ENCODE measurements around the gene SLC13A3. TPM values are rescaled to one million over a fixed set of nuclear protein-coding genes. Genes with fewer than 3 reads are reported as not detected.

Gene SLC13A3
- total RNA-seq, 1 experiment from 2014 or later = 17.5 TPM

DNA sequence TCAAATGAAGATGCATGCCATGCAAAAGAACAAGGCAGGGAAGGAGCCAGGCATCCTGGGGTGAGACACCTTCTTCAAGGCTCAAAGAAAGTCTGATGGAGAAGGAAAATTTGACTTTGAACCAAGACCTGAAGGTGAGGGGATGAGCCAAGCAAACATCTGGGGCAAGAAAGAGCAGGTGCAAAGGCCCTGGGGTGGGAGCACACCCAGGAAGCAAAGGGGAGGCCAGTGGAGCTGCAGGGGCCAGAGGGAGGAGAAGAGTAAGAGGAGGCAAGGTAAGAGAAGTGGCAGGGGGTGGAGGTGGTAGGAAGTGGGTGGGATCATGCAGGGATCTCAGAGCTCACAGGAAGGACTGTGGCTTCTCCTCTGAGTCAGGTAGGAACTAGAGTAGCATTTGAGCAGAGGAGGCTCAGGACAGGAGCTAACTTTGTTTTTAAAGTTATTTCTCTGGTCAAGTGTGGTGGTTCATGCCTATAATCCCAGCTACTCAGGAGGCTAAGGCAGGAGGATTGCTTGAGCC is 49.6 kb downstream of the SLC13A3 start:
- Histone ChIP-seq H2AFZ (ENCODE audit: low read length) (no peak overlapping the region), H3K9me3 (ENCODE audit: control insufficient read depth, low read depth, low read length) (no peaks in the 10 kb centered on the region), H3K9ac (ENCODE audit: extremely low read depth, insufficient read length, low read length) (no peak overlapping the region), H3K79me1 (ENCODE audit: insufficient read depth, low read depth, low read length, poor library complexity, severe bottlenecking) (no peaks in the 10 kb centered on the region), H3T11ph (ENCODE audit: low read length) (no peak overlapping the region), H3K27ac (ENCODE audit: insufficient read length, low read depth, low read length) (no peak overlapping the region), H4K91ac (ENCODE audit: insufficient read length, low read depth, low read length) (no peak overlapping the region), H2BK20ac (ENCODE audit: low read depth, low read length, poor library complexity, severe bottlenecking) (no peak overlapping the region), H2BK12ac (ENCODE audit: insufficient read length, low read depth, low read length) (no peak overlapping the region), H3K79me2 (ENCODE audit: insufficient read depth, low read length) (no peaks in the 10 kb centered on the region), H2BK5ac (ENCODE audit: insufficient read length, low read length) (no peak overlapping the region), H3K23me2 (ENCODE audit: insufficient read length, low read depth, low read length, poor library complexity, severe bottlenecking) (no peaks in the 10 kb centered on the region), H4K8ac (replicated peaks; ENCODE audit: insufficient read length, low read depth, low read length) (no peak overlapping the region), H3K27me3 (ENCODE audit: insufficient read depth, low read length) (no peaks in the 10 kb centered on the region), H2BK15ac (ENCODE audit: low read depth, low read length) (no peak overlapping the region), H3K14ac (ENCODE audit: insufficient read depth, low read length) (no peak overlapping the region), H2BK120ac (ENCODE audit: low read depth, low read length, poor library complexity, severe bottlenecking) (no peak overlapping the region), H3K4me1 (ENCODE audit: insufficient read depth, low read length) (no peaks in the 10 kb centered on the region), H3K4me2 (ENCODE audit: insufficient read depth, insufficient read length, low read length) (no peak overlapping the region), H2AK5ac (ENCODE audit: insufficient read length, low read length) (no peak overlapping the region), H3K23ac (ENCODE audit: insufficient read length, low read depth, low read length) (no peak overlapping the region), H3K18ac (ENCODE audit: insufficient read length, low read depth, low read length) (no peak overlapping the region), H3K4ac (ENCODE audit: low read depth, low read length) (no peak overlapping the region), H3K56ac (ENCODE audit: insufficient read length, low read depth, low read length) (no peak overlapping the region), H4K5ac (ENCODE audit: insufficient read length, low read depth, low read length) (no peak overlapping the region), H4K20me1 (ENCODE audit: control insufficient read depth, insufficient read depth, insufficient read length) (no peaks in the 10 kb centered on the region)
- H3K4me1 Mint-ChIP-seq = peaks cover 3 to 4% of the 10 kb centered on the region in 2 experiments; a peak in 3 of 4 replicates
- H3K9me3 Mint-ChIP-seq = no peaks in the 10 kb centered on the region
- H3K4me3 Mint-ChIP-seq = no peak overlapping the region
- peaks cover 0 to 4% (median 0%) of the 10 kb centered on the region in 3 experiments; a peak in 1 of 7 replicates for H3K36me3 Mint-ChIP-seq (ENCODE audit: insufficient read depth in 1 of 3, low read depth in 3 of 3)
- DNase-seq = no peak
- no peaks in the 10 kb centered on the region; the same call in 1 of the 2 replicates for H3K27me3 Mint-ChIP-seq (ENCODE audit: low read depth)
- TF ChIP-seq, protein P1, sequence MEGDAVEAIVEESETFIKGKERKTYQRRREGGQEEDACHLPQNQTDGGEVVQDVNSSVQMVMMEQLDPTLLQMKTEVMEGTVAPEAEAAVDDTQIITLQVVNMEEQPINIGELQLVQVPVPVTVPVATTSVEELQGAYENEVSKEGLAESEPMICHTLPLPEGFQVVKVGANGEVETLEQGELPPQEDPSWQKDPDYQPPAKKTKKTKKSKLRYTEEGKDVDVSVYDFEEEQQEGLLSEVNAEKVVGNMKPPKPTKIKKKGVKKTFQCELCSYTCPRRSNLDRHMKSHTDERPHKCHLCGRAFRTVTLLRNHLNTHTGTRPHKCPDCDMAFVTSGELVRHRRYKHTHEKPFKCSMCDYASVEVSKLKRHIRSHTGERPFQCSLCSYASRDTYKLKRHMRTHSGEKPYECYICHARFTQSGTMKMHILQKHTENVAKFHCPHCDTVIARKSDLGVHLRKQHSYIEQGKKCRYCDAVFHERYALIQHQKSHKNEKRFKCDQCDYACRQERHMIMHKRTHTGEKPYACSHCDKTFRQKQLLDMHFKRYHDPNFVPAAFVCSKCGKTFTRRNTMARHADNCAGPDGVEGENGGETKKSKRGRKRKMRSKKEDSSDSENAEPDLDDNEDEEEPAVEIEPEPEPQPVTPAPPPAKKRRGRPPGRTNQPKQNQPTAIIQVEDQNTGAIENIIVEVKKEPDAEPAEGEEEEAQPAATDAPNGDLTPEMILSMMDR (conservative IDR thresholded peaks at IDR 0.05) = no peak
- H3K27ac Mint-ChIP-seq = no peak overlapping the region; a peak in 1 of 7 replicates

All from H9 (cell line).